ENCODE data around the gene RFFL.
"Not testable (repeated sequence)": the region's sequence is repeated elsewhere in the genome, so short reads cannot be mapped to it uniquely, and the experiment has no call there.

RFFL gene

GRCh38 chr17:35001549-35001948, 62.0 kb downstream of the RFFL start:
- DNase-seq, result no peak

- not testable (repeated sequence) for DNase-seq
Measured at GRCh38 chr17:35000965-35001364, 62.5 kb downstream of the RFFL start.

DNA sequence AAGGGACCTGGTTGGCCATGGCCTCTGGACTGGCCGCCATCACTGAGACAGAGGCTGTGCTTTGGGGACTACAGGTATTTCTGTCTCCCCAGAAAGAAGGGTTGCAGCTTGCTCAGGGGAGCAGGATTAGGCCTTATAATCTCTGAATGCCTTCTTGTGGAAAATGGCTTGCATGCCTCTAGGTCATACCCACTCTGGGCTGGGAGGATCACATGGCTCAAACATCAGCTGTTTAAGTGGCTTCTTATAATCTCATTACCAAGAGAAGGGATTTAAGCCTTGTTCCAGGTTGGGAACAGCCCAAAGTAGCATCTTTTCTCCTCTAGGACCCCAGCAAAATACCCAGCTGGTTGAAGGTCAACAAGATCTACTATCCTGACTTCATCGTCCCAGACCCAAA, 64.1 kb downstream of the RFFL start:
- DNase-seq, result no peak

DNA sequence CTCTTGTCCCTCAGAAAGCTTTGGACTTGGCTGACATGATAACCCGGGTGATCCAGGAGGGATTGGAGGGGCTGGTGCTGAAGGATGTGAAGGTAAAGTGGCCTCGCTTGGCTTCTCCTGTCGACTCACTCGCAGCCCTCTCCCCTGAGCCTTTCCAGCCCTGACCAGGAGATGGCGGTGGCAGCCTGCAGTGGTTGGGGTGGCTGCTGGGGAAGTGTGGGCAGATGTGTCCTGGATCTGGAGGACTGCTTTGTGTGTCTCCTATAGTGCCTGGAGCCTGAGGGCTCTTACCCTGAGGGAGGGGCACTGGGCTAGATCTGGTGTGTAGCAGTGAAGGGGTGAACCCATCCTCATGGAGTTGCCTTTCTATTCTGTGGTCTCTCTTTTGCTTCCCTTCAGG, 65.3 kb downstream of the RFFL start:
- DNase-seq, result peak; percentile 83 to 84

DNA sequence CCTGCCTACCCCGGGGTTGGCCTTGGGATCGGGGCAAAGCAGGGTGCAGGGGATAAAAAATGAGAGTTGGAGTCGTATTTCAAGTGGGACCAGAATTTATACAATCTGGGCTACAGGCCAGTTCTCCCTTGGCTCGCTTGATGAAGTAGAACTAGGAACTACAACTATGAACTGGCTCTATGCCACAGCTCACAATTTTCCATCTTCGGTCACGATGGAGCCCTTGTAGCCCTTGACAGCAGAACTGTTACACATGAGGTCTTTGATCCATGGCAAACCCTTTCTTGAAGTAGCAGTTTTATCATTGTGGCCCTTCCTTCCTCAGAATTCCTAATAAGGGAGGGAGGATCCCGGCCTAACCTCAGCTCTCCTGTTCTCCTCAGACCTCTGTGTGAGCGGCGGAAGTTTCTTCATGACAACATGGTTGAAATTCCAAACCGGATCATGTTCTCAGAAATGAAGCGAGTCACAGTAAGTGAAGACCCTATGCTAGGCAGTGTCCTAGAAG, 66.1 kb downstream of the RFFL start:
- no peak for DNase-seq

DNA sequence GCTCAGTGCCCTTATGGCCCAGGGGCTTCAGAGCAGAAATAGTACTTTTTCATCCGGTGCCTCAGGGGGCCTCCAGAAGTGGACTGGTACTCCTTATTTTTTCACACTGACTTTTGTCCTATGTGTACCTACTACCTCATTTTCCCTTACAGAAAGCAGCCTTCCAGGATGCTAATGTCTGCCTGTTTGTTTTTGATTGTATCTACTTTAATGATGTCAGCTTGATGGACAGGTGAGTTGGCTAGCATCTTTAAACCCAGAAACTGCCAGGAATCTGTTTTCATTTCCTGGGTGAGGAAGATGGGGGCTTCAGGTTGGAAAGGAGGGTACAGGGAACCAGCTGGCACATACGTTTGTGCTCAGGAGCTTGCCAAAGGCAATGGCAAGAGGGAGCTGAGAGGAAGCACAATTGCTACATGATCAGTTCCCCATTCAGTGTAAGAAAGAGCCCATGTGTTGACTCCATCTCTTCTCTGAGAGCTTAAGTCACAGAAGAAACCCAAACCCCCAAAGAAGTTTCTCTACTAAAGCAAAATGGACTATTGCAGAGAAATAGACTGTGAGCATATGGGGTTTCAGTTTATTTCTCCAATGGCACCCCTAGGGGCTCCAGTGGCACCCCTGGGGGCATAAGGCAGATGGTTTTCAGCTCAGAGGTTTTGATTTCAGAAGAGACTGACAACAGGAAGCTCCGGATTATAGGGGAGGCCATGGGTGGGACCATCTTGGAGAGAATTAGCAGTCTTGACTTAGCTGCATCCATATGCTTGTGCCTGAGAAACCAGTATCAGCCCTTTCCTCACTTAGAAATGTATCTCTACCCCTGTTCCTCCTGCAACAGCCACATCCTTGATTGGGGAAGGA, 66.9 kb downstream of the RFFL start:
- DNase-seq, result no peak

DNA sequence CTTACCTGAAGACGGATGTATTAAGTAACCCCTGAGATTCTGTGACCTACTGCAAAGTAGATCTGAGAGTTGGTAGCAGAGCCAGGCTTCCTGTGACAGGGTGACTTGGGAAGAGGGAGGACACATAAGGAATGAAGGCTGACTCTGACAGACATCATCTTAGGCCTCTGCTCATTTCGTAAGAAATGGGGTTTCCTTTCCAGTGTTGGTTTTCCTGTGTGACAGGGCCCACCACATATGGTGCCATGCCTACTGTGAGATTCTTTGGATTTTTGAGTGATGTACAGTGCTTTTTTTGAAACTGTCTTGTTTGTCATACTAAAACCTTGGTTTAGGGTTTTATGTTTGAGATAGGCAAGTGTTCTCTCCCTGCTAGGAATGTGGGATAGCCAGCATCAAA, 70.5 kb downstream of the RFFL start:
- no peak for DNase-seq

DNA sequence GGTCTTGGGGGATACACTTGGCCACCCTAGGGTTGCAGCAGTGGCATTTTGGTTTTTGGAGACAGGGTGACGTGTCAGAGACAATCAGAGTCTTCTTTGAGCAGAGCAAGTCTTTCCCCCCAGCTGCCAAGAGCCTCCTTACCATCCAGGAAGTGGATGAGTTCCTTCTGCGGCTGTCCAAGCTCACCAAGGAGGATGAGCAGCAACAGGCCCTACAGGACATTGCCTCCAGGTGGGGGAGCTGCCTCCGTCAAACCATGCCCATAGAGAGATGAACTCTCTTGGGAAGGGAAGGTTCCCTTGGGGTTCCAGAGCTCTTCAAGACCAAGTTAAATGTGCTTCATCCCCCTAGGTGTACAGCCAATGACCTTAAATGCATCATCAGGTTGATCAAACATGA, 71.9 kb downstream of the RFFL start:
- DNase-seq, result no peak

DNA sequence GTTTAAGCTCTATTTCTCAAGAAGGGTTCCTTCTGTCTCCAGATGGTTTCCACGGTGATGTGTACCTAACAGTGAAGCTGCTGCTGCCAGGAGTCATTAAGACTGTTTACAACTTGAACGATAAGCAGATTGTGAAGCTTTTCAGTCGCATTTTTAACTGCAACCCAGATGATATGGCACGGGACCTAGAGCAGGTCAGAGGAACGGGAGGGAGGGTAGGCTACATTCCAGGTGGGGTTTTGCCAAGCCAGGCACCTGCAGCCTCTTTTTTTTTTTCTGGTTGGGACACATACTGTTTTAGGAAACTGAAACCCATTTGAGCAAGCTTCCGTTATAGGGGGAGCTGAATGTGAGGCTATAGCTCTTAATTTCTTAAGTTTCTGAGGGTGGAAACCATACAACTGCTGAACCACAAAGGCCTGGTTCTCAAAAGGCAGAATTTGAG, 72.6 kb downstream of the RFFL start:
- DNase-seq, result no peak

DNA sequence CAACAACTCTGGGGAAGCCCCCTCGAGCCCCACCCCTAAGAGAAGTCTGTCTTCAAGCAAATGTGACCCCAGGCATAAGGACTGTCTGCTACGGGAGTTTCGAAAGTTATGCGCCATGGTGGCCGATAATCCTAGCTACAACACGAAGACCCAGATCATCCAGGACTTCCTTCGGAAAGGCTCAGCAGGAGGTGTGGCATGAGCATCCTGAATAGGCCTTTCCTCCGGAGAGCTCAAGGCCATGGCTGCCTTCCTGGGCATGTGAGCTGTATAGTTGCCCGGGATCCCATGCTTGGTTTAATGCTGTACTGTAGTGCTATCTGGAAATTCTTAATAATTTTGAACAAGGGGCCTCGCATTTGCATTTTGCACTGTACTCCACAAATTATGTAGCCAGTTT, 74.0 kb downstream of the RFFL start:
- no peak for DNase-seq

DNA sequence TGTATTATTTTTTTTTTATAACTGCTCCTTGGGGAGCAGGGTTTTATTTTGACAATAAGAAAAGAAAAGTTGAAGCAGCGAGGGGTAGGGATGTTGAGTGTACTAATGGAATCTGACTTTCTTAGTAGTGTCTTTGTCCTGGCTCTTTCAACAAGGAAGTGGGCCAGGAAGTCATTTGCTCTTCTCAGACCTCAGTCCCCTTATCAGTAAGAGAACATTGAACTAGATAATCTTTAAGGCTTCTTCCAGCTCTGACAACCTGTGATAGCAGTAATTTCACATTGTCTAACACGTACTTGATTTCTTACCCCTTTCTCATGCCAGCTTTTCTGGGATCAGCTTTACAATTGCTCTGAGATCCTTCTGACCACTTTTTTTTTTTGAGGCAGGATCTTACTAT, 74.9 kb downstream of the RFFL start:
- DNase-seq, result no peak

DNA sequence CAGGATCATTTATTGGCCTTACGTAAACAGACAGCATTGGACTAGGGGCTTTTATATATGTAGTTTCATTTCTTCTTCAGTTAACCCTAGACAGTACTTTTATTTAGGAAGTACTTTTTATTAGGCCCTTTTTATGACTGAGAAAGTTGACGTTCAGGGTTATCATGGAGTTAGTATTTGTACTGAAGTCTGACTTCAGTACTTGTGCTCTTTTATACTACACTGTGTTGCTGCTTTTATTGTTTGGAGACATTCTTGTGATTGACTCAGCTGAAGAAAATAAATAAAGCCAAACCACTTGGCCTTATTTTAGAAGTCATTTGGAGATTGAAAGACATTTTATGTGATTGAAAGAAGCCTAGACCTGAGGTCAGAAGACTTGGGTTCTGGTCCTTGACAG, 76.3 kb downstream of the RFFL start:
- DNase-seq, result no peak

- no peak for DNase-seq
Measured at GRCh38 chr17:34981538-34982241, 81.8 kb downstream of the RFFL start.

- DNase-seq, result peak; percentile 75 to 82
Measured at GRCh38 chr17:34980681-34981537, 82.6 kb downstream of the RFFL start.

- DNase-seq, result peak; percentile 93 to 94
Measured at GRCh38 chr17:34980353-34980680, 83.2 kb downstream of the RFFL start, which contains the start of gene LIG3. Gene LIG3, plus strand, starts transcription at chr17:34980512. Its CDS starts 2,494 bp downstream, at chr17:34983006.

DNA sequence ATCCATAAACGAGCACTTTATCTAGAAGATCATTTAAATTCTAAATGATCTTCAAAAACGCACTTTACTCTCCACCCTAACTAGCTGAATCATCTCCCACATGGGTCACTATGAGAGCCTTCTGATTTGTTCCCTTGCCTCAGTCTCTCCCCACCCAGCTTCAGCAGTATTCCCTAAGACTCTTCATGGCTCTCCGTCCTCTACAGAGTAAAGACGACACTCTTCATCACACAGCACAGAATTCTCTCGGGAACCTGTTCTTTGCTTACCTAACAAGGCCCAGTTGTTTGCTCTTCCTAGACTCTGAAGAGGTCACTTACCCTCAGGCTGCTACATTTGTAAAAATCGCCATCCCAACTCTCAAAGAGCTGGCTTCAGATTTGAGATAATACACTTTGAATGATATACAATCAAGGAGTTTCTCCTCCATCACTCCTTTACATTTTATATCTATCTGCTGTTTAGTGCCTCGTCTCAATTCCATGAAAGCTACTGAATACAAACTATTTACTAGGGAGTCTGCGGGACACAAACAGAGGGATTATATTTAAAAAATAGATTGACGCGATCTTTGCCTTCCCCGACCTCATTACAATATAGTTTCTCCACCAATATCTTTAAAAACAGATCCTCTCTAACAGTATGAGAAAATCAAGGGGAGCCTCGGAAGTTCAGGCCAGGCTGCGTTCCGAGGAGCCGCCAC, 83.7 kb downstream of the RFFL start:
- no peak for DNase-seq

GRCh38 chr17:34979153-34979552, 84.4 kb downstream of the RFFL start:
- DNase-seq, result no peak

- DNase-seq, result no peak
Measured at GRCh38 chr17:34974794-34975785, 88.4 kb downstream of the RFFL start.

- DNase-seq, result no peak
Measured at GRCh38 chr17:34974179-34974578, 89.3 kb downstream of the RFFL start.

DNA sequence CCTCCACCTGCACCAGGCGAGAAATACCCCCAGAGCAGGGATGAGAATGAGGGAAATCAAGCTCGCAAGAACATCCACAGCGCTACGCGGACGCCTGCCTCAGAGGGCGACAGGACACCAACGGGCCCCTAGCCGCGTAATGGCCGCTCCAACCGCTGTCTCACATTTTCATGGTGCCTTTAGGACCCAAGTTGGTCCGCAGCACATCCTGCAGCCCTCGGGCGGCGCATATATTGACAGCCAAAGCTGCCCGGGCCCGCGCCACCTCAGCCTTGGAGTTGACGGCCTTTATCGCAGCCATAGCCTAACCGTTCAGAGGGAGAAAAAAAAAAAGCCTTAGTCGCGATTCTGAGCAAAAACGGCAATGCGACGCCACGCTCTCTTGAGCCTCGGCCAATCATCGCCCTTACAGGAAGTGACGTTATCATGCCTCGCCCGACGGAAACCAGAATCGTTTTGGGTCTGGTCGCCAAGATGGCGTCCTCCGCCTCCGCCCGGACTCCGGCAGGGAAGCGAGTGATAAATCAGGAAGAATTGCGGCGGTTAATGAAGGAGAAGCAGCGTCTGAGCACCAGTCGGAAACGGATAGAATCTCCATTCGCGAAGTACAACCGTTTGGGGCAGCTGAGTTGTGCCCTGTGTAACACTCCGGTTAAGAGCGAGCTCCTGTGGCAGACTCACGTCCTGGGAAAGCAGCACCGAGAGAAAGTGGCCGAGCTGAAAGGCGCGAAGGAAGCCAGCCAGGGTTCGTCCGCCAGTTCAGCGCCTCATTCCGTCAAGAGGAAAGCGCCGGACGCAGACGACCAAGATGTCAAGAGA, 102.2 kb downstream of the RFFL start, which contains the start of the genes CCT6B and ZNF830:
Gene CCT6B (minus strand): TSS at position 368 of the 819 bp plus-strand sequence. CDS start 67 bp downstream, at position 301.
Gene ZNF830 (plus strand): TSS at position 448 of the 819 bp plus-strand sequence. CDS start 27 bp downstream, at position 475.
- DNase-seq, result peak; percentile 93 to 94

Data from CD4-positive, alpha-beta T cell treated with Interleukin-4 for 1 hour (primary cell).